CD4-positive, alpha-beta T cell treated with Interleukin-12 subunit alpha and Interleukin-12 subunit beta, for 1 hour (primary cell): Measurements from ENCODE around the gene COL26A1.
"Not testable (repeated sequence)": the region's sequence is repeated elsewhere in the genome, so short reads cannot be mapped to it uniquely, and the experiment has no call there.

Experiments used
- DNase-seq: peaks from one replicate; pipeline ENCODE4 v3.0.0-alpha.2; 2020

COL26A1 gene

GRCh38 chr7:101555921-101556275 is 193.2 kb downstream of the COL26A1 start:
- no peak for DNase-seq

GRCh38 chr7:101556453-101556968 is 193.8 kb downstream of the COL26A1 start:
- DNase-seq, result no peak

- DNase-seq, result no peak
Observed at GRCh38 chr7:101557421-101557820, 194.7 kb downstream of the COL26A1 start.

- DNase-seq, result no peak
Observed at GRCh38 chr7:101557978-101558741, 195.5 kb downstream of the COL26A1 start.

GRCh38 chr7:101558742-101559325 is 196.2 kb downstream of the COL26A1 start:
- DNase-seq, result no peak

- DNase-seq, result no peak
Observed at GRCh38 chr7:101559586-101559985, 196.9 kb downstream of the COL26A1 start.

GRCh38 chr7:101560021-101560420 is 197.3 kb downstream of the COL26A1 start:
- not testable (repeated sequence) for DNase-seq

GRCh38 chr7:101560856-101561255 is 198.2 kb downstream of the COL26A1 start:
- DNase-seq, result no peak

- DNase-seq, result not testable (repeated sequence)
Observed at GRCh38 chr7:101561293-101561692, 198.6 kb downstream of the COL26A1 start.

GRCh38 chr7:101562531-101563197 is 200.0 kb downstream of the COL26A1 start:
- DNase-seq, result no peak

GRCh38 chr7:101563198-101563901 is 200.7 kb downstream of the COL26A1 start:
- no peak for DNase-seq

GRCh38 chr7:101563943-101564777 is 201.5 kb downstream of the COL26A1 start:
- DNase-seq, result no peak

GRCh38 chr7:101564778-101565211 is 202.1 kb downstream of the COL26A1 start:
- no peak for DNase-seq

GRCh38 chr7:101565601-101566209 is 203.0 kb downstream of the COL26A1 start:
- DNase-seq, result no peak

- no peak for DNase-seq
Observed at GRCh38 chr7:101567230-101567629, 204.6 kb downstream of the COL26A1 start.

GRCh38 chr7:101572156-101572555 is 209.5 kb downstream of the COL26A1 start:
- no peak for DNase-seq

GRCh38 chr7:101575168-101575567 is 212.5 kb downstream of the COL26A1 start:
- no peak for DNase-seq

- no peak for DNase-seq
Observed at GRCh38 chr7:101575721-101576120, 213.0 kb downstream of the COL26A1 start.

- no peak for DNase-seq
Observed at GRCh38 chr7:101576998-101577397, 214.3 kb downstream of the COL26A1 start.

- DNase-seq, result no peak
Observed at GRCh38 chr7:101578552-101578951, 215.9 kb downstream of the COL26A1 start.

GRCh38 chr7:101580596-101580995 is 217.9 kb downstream of the COL26A1 start:
- DNase-seq, result no peak

GRCh38 chr7:101581891-101582290 is 219.2 kb downstream of the COL26A1 start:
- DNase-seq, result no peak
